ENCODE measurements around the gene SRD5A1.

Gene SRD5A1

GRCh38 chr5:6710070-6710469 is 76.8 kb downstream of the SRD5A1 start:
- H3K4me3 ChIP-seq (ENCODE audit: low read depth, low read length) = no peak overlapping the region
- no peak for DNase-seq (ENCODE audit: low read depth, low spot score)
- TF ChIP-seq CTCF (IDR thresholded peaks at IDR 0.05; ENCODE audit: low read depth, low read length) = no peak
- in situ Hi-C loops (cut with HindIII; ENCODE audit: low sequenced_read_pairs) = no loop called here

- in situ Hi-C loops (cut with HindIII; ENCODE audit: low sequenced_read_pairs) = no loop called here
- no peak overlapping the region for H3K4me3 ChIP-seq (ENCODE audit: low read depth, low read length)
- TF ChIP-seq CTCF (IDR thresholded peaks at IDR 0.05; ENCODE audit: low read depth, low read length) = no peak
- DNase-seq (ENCODE audit: low read depth, low spot score) = no peak
These were observed 77.5 kb downstream of the SRD5A1 start for GRCh38 chr5:6710551-6711318.

GRCh38 chr5:6711409-6712141 is 78.3 kb downstream of the SRD5A1 start:
- peak overlapping the region; percentile 58 for H3K4me3 ChIP-seq (ENCODE audit: low read depth, low read length)
- TF ChIP-seq CTCF (IDR thresholded peaks at IDR 0.05; ENCODE audit: low read depth, low read length) = no peak
- no peak for DNase-seq (ENCODE audit: low read depth, low spot score)
- in situ Hi-C loops (cut with HindIII; ENCODE audit: low sequenced_read_pairs) = no loop called here

- in situ Hi-C loops (cut with HindIII; ENCODE audit: low sequenced_read_pairs) = no loop called here
- peak overlapping the region; percentile 58 for H3K4me3 ChIP-seq (ENCODE audit: low read depth, low read length)
- peak; percentile 61 for DNase-seq (ENCODE audit: low read depth, low spot score)
- peak; percentile 2 for TF ChIP-seq CTCF (IDR thresholded peaks at IDR 0.05; ENCODE audit: low read depth, low read length)
These were observed 78.9 kb downstream of the SRD5A1 start for GRCh38 chr5:6712142-6712576.

GRCh38 chr5:6712577-6713273 is 79.5 kb downstream of the SRD5A1 start:
- peak; percentile 98 for DNase-seq (ENCODE audit: low read depth, low spot score)
- in situ Hi-C loops (cut with HindIII; ENCODE audit: low sequenced_read_pairs) = no loop called here
- H3K4me3 ChIP-seq (ENCODE audit: low read depth, low read length) = peak overlapping the region; percentile 58
- no peak for TF ChIP-seq CTCF (IDR thresholded peaks at IDR 0.05; ENCODE audit: low read depth, low read length)

Data from astrocyte of the spinal cord (primary cell).